ENCODE measurements around the gene UBXN11.

DNA sequence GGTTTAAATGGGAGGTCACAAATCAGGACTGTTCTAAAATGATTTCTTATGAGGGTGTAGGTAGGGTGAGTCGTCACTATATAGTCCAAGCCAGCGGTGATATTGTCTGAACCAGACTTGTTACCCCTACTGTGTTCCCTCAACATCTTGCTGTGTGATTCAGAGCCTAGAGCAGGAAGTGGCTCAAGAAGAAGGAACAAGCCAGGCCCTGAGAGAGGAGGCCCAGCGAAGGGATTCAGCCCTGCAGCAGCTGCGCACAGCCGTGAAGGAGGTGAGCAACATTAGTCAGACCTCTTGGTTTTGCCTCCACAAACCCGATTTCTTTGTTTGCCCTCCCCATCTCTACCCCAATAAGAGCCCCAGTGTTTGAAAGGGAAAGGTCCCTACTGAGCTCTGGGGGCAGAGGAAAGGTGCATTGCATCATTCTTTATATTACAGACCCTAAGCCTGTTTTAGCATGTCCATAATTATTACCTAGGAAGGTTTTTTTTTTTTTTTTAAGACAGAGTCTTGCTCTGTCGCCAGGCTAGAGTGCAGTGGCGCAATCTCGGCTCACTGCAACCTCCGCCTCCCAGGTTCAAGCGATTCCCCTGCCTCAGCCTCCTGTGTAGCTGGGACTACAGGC, 31.5 kb downstream of the UBXN11 start:
- no peak for TF ChIP-seq POLR2A (IDR thresholded peaks at IDR 0.05)
- TF ChIP-seq, protein P1, sequence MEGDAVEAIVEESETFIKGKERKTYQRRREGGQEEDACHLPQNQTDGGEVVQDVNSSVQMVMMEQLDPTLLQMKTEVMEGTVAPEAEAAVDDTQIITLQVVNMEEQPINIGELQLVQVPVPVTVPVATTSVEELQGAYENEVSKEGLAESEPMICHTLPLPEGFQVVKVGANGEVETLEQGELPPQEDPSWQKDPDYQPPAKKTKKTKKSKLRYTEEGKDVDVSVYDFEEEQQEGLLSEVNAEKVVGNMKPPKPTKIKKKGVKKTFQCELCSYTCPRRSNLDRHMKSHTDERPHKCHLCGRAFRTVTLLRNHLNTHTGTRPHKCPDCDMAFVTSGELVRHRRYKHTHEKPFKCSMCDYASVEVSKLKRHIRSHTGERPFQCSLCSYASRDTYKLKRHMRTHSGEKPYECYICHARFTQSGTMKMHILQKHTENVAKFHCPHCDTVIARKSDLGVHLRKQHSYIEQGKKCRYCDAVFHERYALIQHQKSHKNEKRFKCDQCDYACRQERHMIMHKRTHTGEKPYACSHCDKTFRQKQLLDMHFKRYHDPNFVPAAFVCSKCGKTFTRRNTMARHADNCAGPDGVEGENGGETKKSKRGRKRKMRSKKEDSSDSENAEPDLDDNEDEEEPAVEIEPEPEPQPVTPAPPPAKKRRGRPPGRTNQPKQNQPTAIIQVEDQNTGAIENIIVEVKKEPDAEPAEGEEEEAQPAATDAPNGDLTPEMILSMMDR (IDR thresholded peaks at IDR 0.05): no peak
